Naive B cell (primary cell): ENCODE results near the gene WNT7A. TPM values are rescaled to one million over a fixed set of nuclear protein-coding genes. Genes with fewer than 3 reads are reported as not detected.

ENCODE experiments used
- ATAC-seq, 2 donors: fragments of 150-1000 bp; cut with Tn5 transposase; 2 replicates each; pipeline ENCODE4 v1.10.0; 2021; ENCODE audit warnings: low read depth in 2 of 2, mild to moderate bottlenecking in 2 of 2, moderate library complexity in 2 of 2
- DNase-seq: peaks from one replicate; pipeline ENCODE4 v3.0.0; 2022
- H3K27ac Mint-ChIP-seq, 6 donors: one replicate each; pipeline ENCODE4 v1.8.0; 2020 to 2022; ENCODE audit warnings: mild to moderate bottlenecking in 6 of 6, mixed read lengths in 6 of 6, moderate library complexity in 5 of 6, inconsistent platforms in 2 of 6
- H3K27me3 Mint-ChIP-seq, 3 donors: one replicate each; pipeline ENCODE4 v1.8.0; 2021 to 2022; ENCODE audit warnings: mixed read lengths in 3 of 3, mild to moderate bottlenecking in 1 of 3
- H3K36me3 Mint-ChIP-seq, 2 donors: one replicate each; pipeline ENCODE4 v1.8.0; 2020 to 2022; ENCODE audit warnings: mixed read lengths in 2 of 2, inconsistent platforms in 1 of 2, mild to moderate bottlenecking in 1 of 2
- H3K4me1 Mint-ChIP-seq, 3 donors: one replicate each; pipeline ENCODE4 v1.8.0; 2020 to 2022; ENCODE audit warnings: mixed read lengths in 3 of 3, inconsistent platforms in 1 of 3, mild to moderate bottlenecking in 1 of 3, moderate library complexity in 1 of 3
- H3K4me3 Mint-ChIP-seq, 8 donors: one replicate each; pipeline ENCODE4 v1.8.0; 2020 to 2022; ENCODE audit warnings: mild to moderate bottlenecking in 8 of 8, mixed read lengths in 8 of 8, moderate library complexity in 8 of 8, inconsistent platforms in 2 of 8
- H3K9me3 Mint-ChIP-seq, 7 donors: one replicate each; pipeline ENCODE4 v1.8.0; 2020 to 2022; ENCODE audit warnings: mixed read lengths in 7 of 7, mild to moderate bottlenecking in 5 of 7, inconsistent platforms in 2 of 7, moderate library complexity in 1 of 7
- polyA plus RNA-seq, 6 donors: library from polyadenylated mRNA; unstranded; fragments of 300-500 nt; fragmentation: Illumina TruSeq; gene quantifications; one replicate each; pipeline ENCODE4 v1.2.3, GENCODE V29; 2021; ENCODE audit warnings: low read depth in 6 of 6

Gene WNT7A
- polyA plus RNA-seq, 6 donors from 2014 or later: not detected

DNA sequence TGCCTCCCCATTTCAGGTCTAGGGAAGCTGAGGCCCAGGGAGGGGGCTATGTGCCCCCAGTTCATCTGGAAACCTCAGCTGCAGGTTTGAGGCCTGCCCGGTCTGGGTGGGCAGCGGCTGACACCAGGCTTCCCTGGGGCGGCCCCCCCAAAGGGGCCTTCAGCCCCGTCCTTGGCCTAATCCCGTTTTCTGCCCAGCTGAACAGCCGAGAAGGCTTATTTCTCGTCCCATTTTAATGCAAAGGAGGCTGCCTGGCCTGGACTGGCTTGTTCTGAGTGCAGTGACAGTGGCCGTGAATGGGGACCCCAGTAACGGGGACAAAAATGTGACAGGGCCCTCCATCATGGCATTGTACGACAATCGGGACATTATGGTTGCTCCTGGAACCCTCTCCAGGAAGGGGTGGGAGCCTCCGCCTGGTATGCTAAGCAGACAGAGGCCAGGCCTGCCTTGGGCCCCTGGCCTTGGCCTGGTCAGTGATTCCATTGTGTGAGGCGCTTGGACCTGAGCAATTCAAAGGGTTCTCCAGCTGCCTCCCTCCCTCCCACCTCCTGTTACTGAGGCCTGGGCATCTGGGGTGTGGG lies 93.9 kb downstream of the WNT7A start:
- Mint-ChIP-seq H3K9me3 (peaks cover 0 to 3% (median 0%) of the 10 kb centered on the region in 7 donors), H3K27me3 (peaks cover 17 to 38% (median 26%) of the 10 kb centered on the region in 3 donors), H3K27ac (no peak overlapping the region), H3K4me3 (no peak overlapping the region), H3K4me1 (peaks cover 2 to 4% (median 4%) of the 10 kb centered on the region in 3 donors), H3K36me3 (no peaks in the 10 kb centered on the region)
- DNase-seq (no peak), ATAC-seq (no peak)

DNA sequence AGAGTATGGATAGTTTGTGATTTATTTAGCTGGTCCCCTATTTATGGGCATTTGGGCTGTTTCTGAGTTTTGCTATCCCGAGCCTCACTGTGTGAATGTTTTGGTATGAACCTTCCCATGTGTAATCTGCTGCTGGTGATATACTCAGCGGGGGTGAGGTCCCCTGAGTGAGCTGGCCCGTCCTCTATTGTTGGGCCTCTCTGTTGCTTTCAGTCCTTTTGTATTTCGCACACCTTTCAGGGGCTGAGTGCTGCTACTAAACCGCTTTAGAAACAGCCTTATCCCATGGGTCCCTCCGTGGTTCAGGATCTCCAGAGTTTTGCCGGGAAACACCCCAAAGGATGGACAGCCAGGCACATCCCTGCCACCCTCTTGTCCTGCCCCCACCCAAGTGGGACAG lies 94.5 kb downstream of the WNT7A start:
- no peak for DNase-seq
- H3K27me3 Mint-ChIP-seq: peaks cover 19 to 35% (median 27%) of the 10 kb centered on the region in 3 donors
- peak overlapping the region in 1 of 6 donors; percentile 37 for H3K27ac Mint-ChIP-seq
- no peak for ATAC-seq
- peak overlapping the region in 1 of 8 donors; percentile 16 for H3K4me3 Mint-ChIP-seq
- no peaks in the 10 kb centered on the region for H3K36me3 Mint-ChIP-seq
- H3K4me1 Mint-ChIP-seq: peaks cover 2 to 4% (median 4%) of the 10 kb centered on the region in 3 donors
- peaks cover 0 to 3% (median 0%) of the 10 kb centered on the region in 7 donors for H3K9me3 Mint-ChIP-seq

DNA sequence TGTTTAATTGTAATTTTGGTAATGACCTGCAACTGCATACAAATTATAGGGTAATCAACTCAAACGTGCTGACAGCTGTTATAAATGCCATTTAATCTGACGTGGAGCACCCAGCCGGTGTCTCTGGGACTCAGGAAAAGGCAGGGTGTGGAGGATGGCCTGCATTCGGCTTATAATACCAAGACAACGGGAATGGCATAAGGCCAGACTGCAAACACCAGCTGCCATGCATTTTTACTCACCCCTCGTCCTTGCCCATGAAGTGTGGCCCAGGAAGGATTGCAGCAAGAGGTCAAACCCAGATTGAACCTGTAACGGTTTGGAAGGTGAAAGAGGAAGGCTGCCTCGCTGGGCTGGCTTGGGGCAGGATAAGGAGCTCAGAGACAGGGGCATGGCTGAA lies 96.4 kb downstream of the WNT7A start:
- Mint-ChIP-seq H3K4me3 (peak overlapping the region in 1 of 8 donors; percentile 70), H3K4me1 (peaks cover 2 to 4% (median 4%) of the 10 kb centered on the region in 3 donors)
- no peak for ATAC-seq

DNA sequence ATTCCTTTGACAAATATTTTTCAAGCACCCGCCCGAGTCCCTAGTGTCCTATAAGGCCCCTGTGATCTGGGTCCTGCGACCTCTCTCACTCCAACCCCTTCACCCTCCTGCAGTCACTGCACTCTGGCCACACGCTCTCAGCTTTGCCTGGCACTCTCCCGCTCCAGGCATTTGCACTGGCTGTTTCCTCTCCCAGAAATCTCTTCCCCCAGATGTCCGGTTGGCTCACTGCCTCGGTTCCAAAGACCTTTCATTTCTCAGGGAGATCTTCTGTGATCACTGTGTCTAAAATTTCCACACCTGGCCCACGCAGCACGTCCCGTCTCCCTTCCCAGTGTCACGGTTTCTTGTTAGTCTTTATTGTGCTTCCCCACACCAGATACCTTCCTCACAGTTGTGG lies 97.4 kb downstream of the WNT7A start:
- H3K9me3 Mint-ChIP-seq: no peaks in the 10 kb centered on the region
- H3K27me3 Mint-ChIP-seq: peaks cover 21 to 35% (median 27%) of the 10 kb centered on the region in 3 donors
- H3K27ac Mint-ChIP-seq: no peak overlapping the region
- no peak for DNase-seq
- no peak for ATAC-seq
- H3K4me1 Mint-ChIP-seq: peaks cover 2 to 4% (median 4%) of the 10 kb centered on the region in 3 donors
- no peak overlapping the region for H3K4me3 Mint-ChIP-seq
- no peaks in the 10 kb centered on the region for H3K36me3 Mint-ChIP-seq

More for the DNA sequence above, 96.4 kb downstream of the WNT7A start:
- DNase-seq: no peak
- Mint-ChIP-seq H3K36me3 (no peaks in the 10 kb centered on the region), H3K9me3 (peaks cover 0 to under 1% (median 0%) of the 10 kb centered on the region in 7 donors), H3K27ac (no peak overlapping the region), H3K27me3 (peaks cover 24 to 35% (median 27%) of the 10 kb centered on the region in 3 donors)

DNA sequence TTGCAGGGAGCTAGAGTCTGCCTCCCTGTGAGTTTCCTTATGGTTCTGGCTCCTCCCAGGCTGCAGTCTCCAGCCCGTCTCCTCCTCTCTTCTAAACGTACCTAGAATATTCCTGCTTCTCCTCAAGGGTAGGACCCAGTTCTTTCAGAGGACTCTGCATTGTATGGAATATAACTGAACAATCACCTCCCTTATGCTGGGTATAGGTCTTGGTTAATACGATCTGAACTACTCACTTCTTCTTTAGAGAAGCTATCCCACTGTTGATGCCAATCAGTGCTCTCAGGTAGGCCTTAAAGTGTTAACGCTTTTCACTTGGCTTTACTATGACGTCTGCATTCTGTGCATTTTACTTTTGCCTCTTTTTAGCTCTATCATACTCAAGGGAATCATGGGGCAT lies 98.5 kb downstream of the WNT7A start:
- DNase-seq: no peak
- peaks cover 21 to 43% (median 27%) of the 10 kb centered on the region in 3 donors for H3K27me3 Mint-ChIP-seq
- no peak overlapping the region for H3K4me3 Mint-ChIP-seq
- H3K27ac Mint-ChIP-seq: no peak overlapping the region
- no peaks in the 10 kb centered on the region for H3K36me3 Mint-ChIP-seq
- no peak for ATAC-seq
- peaks cover 2 to 4% (median 4%) of the 10 kb centered on the region in 3 donors for H3K4me1 Mint-ChIP-seq
- H3K9me3 Mint-ChIP-seq: no peaks in the 10 kb centered on the region

DNA sequence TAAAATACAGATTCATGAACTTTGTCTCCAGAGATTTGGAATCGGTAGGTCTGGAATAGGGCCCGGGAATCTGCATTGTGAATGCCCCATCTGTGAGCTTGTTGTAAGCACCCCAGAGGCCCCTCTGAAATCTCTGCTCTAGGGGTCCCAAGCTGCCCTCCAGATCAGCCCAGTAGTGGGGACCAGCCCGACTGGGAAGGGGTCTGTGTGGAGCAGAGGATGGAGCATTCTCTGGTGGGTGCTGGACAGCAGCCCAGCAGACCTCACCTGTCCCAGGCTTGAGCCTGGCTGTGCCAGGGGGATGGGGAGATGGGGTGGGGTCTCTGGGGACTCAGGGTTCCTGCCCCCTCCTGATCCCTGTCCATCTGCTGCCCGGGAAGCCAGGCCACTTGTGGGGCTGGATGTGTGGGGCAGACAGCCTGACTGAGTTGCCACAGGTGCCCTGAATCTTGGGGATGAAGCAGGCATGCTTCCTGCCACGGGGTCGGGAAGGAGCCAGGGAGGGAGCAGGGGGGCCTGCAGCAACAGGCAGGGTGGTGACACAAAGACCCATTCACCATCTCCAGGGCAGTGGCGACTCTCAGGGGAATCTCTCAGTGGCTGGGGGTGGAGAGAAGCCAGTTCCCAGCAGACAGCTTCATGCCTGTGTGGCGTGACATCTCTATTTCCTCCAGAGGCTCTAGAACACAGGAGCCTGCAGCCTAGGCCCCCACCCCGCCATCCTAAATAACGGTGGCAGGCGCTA lies 99.3 kb downstream of the WNT7A start:
- Mint-ChIP-seq H3K27ac (no peak overlapping the region), H3K36me3 (no peaks in the 10 kb centered on the region), H3K27me3 (peaks cover 21 to 51% (median 31%) of the 10 kb centered on the region in 3 donors), H3K4me3 (no peak overlapping the region), H3K4me1 (peaks cover 2 to 4% (median 4%) of the 10 kb centered on the region in 3 donors), H3K9me3 (no peaks in the 10 kb centered on the region)
- DNase-seq (no peak), ATAC-seq (no peak)

DNA sequence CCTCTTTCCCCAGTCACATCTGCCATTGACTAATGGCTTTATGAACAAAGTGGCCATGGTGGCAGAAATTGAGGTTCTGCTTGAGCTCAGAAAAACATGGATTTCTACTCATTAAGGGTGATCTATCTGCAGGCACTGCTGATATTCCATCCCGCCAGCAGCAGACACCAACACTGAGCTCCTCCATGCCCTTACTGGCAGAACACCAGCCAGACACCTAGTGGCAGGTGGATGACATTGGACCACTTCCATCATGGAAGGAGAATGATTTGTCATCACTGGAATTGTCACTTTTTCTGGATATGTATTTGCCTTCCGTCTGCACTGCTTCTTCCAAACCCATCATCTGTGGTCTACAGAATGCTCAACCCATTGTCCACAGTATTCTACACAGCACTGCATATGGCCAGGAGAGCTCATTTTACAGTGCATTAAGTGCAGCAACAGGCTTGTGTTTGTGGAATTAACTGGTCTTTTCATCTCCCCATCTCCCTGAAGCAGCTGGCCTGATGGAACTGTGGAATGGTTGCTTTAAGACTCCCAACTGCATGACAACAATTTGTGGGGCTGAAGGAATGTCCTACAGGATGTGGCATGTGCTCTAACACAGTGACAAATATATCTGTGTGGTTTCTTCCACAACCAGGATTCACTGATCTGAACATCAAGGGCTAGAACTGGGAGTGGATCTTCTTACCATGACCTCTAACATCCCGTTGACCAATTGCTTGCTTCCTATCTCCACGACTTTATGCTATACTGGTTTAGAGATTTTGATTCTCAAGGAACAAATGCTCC lies 103.4 kb downstream of the WNT7A start:
- H3K27ac Mint-ChIP-seq: no peak overlapping the region
- ATAC-seq (no peak), DNase-seq (no peak)
- H3K4me3 Mint-ChIP-seq: no peak overlapping the region
- peaks cover 16 to 49% (median 19%) of the 10 kb centered on the region in 3 donors for H3K27me3 Mint-ChIP-seq
- no peaks in the 10 kb centered on the region for H3K4me1 Mint-ChIP-seq
- H3K9me3 Mint-ChIP-seq: no peaks in the 10 kb centered on the region
- no peaks in the 10 kb centered on the region for H3K36me3 Mint-ChIP-seq

DNA sequence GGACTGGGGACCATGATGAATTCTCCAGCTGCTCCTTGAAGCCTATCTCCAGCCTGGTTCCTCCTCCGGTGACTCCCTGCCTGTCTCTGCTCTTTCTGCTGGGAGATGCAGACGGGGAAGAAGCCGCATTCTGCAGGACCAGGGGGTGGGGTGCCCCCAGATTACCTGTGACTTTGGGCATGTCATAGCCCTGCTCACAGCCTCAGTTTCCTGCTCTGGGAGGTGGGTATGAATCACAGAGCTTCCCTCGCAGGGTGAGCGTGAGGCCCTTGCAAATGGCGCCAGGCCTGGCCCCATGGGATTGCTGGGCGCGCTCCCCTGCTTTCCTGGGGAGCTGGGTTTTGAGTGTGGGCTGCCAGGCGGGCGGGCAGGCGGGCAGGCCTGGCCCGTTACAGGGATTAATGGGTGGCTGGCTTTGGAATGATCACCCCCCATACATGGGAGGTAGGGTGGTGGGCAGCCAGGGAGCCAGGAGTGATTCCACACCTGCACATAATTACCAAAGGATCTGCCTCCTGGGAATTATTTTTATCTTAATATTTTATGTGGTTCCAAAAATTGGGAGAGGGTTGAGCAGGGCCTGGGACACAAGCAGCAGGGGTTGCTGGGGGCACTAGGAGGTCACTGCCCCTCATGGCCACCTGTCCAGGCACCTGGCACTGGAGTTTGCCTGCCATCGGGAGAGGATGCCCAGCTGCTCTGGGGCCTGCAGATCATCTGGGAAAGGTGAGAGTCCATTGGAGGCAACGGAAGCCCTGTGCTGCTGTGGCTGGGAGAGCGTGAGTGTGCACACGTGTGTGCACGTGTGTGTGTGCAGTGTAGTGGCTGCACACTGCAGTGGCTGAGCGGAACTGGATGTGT lies 106.8 kb downstream of the WNT7A start:
- peak overlapping the region in 1 of 6 donors; percentile 62 for H3K27ac Mint-ChIP-seq
- no peak overlapping the region for H3K4me3 Mint-ChIP-seq
- H3K9me3 Mint-ChIP-seq: no peaks in the 10 kb centered on the region
- no peaks in the 10 kb centered on the region for H3K4me1 Mint-ChIP-seq
- no peak for ATAC-seq
- peaks cover 4 to 45% (median 16%) of the 10 kb centered on the region in 3 donors for H3K27me3 Mint-ChIP-seq
- no peaks in the 10 kb centered on the region for H3K36me3 Mint-ChIP-seq
- no peak for DNase-seq

DNA sequence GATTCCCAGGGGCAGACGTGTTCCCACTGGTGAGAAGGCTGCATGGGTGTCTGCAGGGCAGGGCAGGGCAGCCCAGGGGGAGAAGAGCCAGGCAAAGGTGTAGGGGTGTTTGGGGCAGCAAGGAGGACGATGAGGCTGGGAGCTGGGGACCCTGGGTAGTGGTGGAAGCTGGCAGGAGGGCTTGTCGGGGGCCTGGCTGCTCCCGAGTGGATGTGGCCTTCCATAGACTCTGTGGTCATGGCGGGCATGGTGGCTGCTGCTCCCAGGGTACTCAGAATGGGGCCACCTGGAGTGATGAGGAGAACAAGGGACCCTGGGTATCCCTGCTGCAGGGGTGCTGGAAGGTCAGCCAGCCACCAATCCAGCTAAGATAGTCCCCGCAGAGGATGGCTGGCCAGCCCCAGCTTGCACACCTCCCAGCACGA lies 107.5 kb downstream of the WNT7A start:
- Mint-ChIP-seq H3K9me3 (no peaks in the 10 kb centered on the region), H3K27me3 (peaks cover 4 to 45% (median 16%) of the 10 kb centered on the region in 3 donors), H3K27ac (no peak overlapping the region), H3K4me1 (no peaks in the 10 kb centered on the region), H3K4me3 (no peak overlapping the region), H3K36me3 (no peaks in the 10 kb centered on the region)
- DNase-seq: no peak
- ATAC-seq: no peak

DNA sequence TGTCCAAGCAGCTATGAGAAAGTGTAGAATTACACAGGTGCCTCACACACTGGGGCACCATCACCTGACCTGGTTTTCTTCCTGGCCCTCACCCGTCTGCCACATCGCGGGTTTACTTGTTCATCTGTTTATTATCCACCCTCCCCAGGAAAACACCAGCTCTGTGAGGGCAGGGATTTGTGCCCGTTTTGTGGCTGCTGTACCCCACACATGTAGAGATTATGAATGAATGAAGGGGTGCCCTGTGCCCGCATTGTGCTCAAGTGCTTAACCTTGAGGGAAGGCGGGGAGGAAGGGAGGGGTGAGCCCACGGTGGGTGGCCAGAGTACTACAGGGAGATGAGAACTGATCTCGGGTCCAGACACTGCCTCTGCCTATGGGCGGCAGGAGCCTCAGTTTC lies 108.4 kb downstream of the WNT7A start:
- Mint-ChIP-seq H3K9me3 (peaks cover 0 to 5% (median 0%) of the 10 kb centered on the region in 7 donors), H3K4me1 (no peaks in the 10 kb centered on the region), H3K4me3 (no peak overlapping the region), H3K27ac (no peak overlapping the region), H3K27me3 (peaks cover 4 to 38% (median 16%) of the 10 kb centered on the region in 3 donors), H3K36me3 (no peaks in the 10 kb centered on the region)
- ATAC-seq (no peak), DNase-seq (no peak)

DNA sequence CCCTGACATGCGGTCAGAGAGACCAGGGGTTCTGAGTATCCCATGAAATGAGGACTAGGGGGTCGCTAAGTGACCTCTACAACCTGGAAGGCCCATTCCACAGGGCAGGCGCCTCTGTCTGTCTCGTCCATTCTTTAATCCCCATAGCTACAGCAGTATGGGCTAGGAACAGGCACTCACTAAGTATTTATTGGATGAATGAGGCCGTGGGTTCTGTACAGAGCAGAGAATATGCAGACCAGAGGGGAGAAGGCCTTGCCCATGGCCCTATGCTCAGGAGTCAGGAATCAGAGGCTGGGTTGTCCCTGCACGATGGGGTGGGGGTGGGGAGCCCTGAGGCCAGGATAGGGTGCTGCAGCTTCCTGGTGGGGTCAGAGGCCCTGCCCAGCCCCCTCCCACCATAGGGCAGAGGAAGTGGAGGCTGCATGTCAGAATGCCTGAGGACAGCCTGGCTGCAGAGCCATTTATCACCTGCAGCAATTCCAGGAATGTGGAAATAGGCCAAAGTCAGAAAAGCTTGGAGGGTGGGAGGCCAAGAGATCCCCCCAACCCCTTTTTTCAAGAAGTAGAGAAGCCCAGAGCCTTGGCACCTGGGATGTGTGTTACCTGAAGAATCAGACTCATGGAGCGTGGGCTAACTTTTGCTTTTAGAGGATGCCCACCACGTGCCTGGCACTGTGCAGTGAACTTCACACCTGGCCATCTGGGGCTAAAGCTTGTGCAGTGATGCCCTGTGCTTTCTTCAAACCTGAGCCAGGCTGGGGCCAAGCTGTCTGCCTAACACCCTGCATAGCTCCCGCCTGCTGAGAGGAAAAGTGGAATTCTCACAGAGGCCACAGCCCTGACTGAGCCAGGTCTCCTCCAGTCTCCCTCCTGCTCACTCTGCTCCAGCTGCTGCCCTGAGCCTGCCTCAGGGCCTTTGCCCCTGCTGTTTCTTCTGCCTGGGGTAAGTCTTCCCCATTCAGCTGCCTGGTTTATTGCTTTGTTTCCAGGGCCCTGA lies 109.4 kb downstream of the WNT7A start:
- ATAC-seq: no peak
- no peak overlapping the region for H3K4me3 Mint-ChIP-seq

DNA sequence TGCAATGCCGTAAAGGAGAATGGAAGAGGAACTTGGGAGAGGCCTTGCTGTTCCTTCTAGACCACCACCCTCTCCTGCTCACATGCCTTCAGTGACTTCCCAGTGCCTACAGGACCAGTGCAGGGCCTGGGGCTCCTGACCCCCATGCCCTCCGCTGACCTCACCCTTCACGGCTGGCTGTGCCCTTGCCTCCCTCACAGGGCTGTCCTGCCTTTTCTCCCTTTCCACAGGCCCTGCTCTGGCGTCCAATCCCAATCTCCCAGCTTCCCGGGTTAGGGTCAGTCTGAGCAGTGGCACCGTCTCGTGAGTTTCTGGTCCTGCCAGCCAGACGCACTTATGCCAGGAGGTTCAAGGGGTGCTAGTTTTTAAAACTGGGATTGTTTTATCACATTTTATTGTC lies 110.4 kb downstream of the WNT7A start:
- Mint-ChIP-seq H3K4me1 (no peaks in the 10 kb centered on the region), H3K36me3 (no peaks in the 10 kb centered on the region), H3K9me3 (peaks cover 0 to 7% (median 3%) of the 10 kb centered on the region in 7 donors), H3K4me3 (no peak overlapping the region), H3K27me3 (peaks cover 0 to 30% (median 16%) of the 10 kb centered on the region in 3 donors), H3K27ac (no peak overlapping the region)
- DNase-seq (no peak), ATAC-seq (no peak)

More for the DNA sequence above, 109.4 kb downstream of the WNT7A start:
- peaks cover 0 to 28% (median 16%) of the 10 kb centered on the region in 3 donors for H3K27me3 Mint-ChIP-seq
- H3K36me3 Mint-ChIP-seq: no peaks in the 10 kb centered on the region
- no peak for DNase-seq
- no peaks in the 10 kb centered on the region for H3K4me1 Mint-ChIP-seq
- H3K9me3 Mint-ChIP-seq: peaks cover 0 to 7% (median 0%) of the 10 kb centered on the region in 7 donors
- H3K27ac Mint-ChIP-seq: peak overlapping the region in 1 of 6 donors; percentile 79
